Neural cell (in vitro differentiated cells): Measurements from ENCODE around the gene PROM2. TPM values are rescaled to one million over a fixed set of nuclear protein-coding genes. Genes with fewer than 3 reads are reported as not detected.

Experiments used
- H2AFZ ChIP-seq: fragments of 200-600, 300-800 bp; sonication (generic), shearing (Covaris generic); 2 replicates; pipeline ENCODE4 v1.6.0; 2014; ENCODE audit warnings: low read depth, mild to moderate bottlenecking, antibody characterized with exemption, low read length, moderate library complexity
- H3F3A ChIP-seq: fragments of 200-600 bp; shearing (Covaris generic); 2 replicates; pipeline ENCODE4 v1.6.1; 2016; ENCODE audit warnings: mild to moderate bottlenecking, moderate library complexity, mixed read lengths, antibody characterized with exemption, low read length; ENCODE audit not compliant: insufficient read depth, poor library complexity, severe bottlenecking
- H3K27ac ChIP-seq: fragments of 200-600, 300-800 bp; sonication (generic), shearing (Covaris generic); 2 replicates; pipeline ENCODE4 v1.5.1; 2014; ENCODE audit warnings: mild to moderate bottlenecking, low read length, moderate library complexity
- H3K27me3 ChIP-seq: fragments of 300-800, 200-600 bp; sonication (generic), shearing (Covaris generic); 2 replicates; pipeline ENCODE4 v1.6.0; 2014; ENCODE audit warnings: mild to moderate bottlenecking, low read depth, low read length, moderate library complexity; ENCODE audit not compliant: insufficient read depth
- H3K36me3 ChIP-seq: fragments of 300-800, 200-600 bp; sonication (generic), shearing (Covaris generic); 2 replicates; pipeline ENCODE4 v1.5.1; 2014; ENCODE audit warnings: mild to moderate bottlenecking, antibody characterized with exemption, low read length, moderate library complexity; ENCODE audit not compliant: insufficient read depth
- H3K4me2 ChIP-seq: fragments of 300-800, 200-600 bp; sonication (generic), shearing (Covaris generic); 2 replicates; pipeline ENCODE4 v1.6.0; 2014; ENCODE audit warnings: mild to moderate bottlenecking, low read length
- H3K4me3 ChIP-seq: fragments of 300-800, 200-600 bp; sonication (generic), shearing (Covaris generic); 2 replicates; pipeline ENCODE4 v1.5.1; 2014; ENCODE audit warnings: mild to moderate bottlenecking, low read length, moderate library complexity
- H3K79me2 ChIP-seq: fragments of 200-600 bp; shearing (Covaris generic); replicated peaks from 2 replicates; pipeline ENCODE4 v1.6.0; 2014; ENCODE audit warnings: mild to moderate bottlenecking, low read length, moderate library complexity; ENCODE audit not compliant: insufficient read depth
- H3K9ac ChIP-seq: fragments of 300-800, 200-600 bp; sonication (generic), shearing (Covaris generic); 2 replicates; pipeline ENCODE4 v1.6.1; 2016; ENCODE audit warnings: mild to moderate bottlenecking, low read length, mixed read lengths
- H3K9me2 ChIP-seq: fragments of 200-600 bp; shearing (Covaris generic); 2 replicates; pipeline ENCODE4 v1.6.1; 2016; ENCODE audit warnings: mild to moderate bottlenecking, low read length, mixed read lengths; ENCODE audit not compliant: insufficient read depth
- H3K9me3 ChIP-seq: fragments of 200-600, 300-800 bp; sonication (generic), shearing (Covaris generic); 2 replicates; pipeline ENCODE4 v1.6.1; 2016; ENCODE audit warnings: mild to moderate bottlenecking, mixed run types, low read length, moderate library complexity, mixed read lengths
- H4K20me1 ChIP-seq: fragments of 200-600 bp; shearing (Covaris generic); 2 replicates; pipeline ENCODE4 v1.6.1; 2016; ENCODE audit warnings: mild to moderate bottlenecking, mixed run types; ENCODE audit not compliant: insufficient read depth
- EP300 ChIP-seq: fragments of 450-650 bp; conservative IDR thresholded peaks from 2 replicates; pipeline ENCODE4 v1.6.1; 2014; ENCODE audit warnings: antibody characterized with exemption, mild to moderate bottlenecking, moderate library complexity; ENCODE audit not compliant: poor library complexity, severe bottlenecking
- EZH2 ChIP-seq: fragments of 200-600, 300-800 bp; shearing (Covaris generic), sonication (generic); IDR thresholded peaks from 2 replicates; pipeline ENCODE4 v1.6.1; 2014; ENCODE audit warnings: antibody characterized with exemption, low read length, borderline replicate concordance, mild to moderate bottlenecking; ENCODE audit not compliant: insufficient read depth, poor library complexity, severe bottlenecking
- MXI1 ChIP-seq: fragments of 450-650 bp; conservative IDR thresholded peaks from 2 replicates; pipeline ENCODE4 v1.6.1; 2014; ENCODE audit warnings: antibody characterized with exemption, mild to moderate bottlenecking; ENCODE audit not compliant: poor library complexity, severe bottlenecking
- POLR2AphosphoS5 ChIP-seq: IDR thresholded peaks from 2 replicates; pipeline ENCODE4 v1.6.1; 2012
- RAD21 ChIP-seq: fragments of 450-650 bp; conservative IDR thresholded peaks from 2 replicates; pipeline ENCODE4 v1.6.1; 2014; ENCODE audit warnings: antibody characterized with exemption, mild to moderate bottlenecking, moderate library complexity
- SMC3 ChIP-seq: fragments of 450-650 bp; conservative IDR thresholded peaks from 2 replicates; pipeline ENCODE4 v1.6.1; 2014; ENCODE audit warnings: antibody characterized with exemption, mild to moderate bottlenecking, moderate library complexity; ENCODE audit not compliant: poor library complexity
- TAF1 ChIP-seq: IDR thresholded peaks from 2 replicates; pipeline ENCODE4 v1.6.1; 2012; ENCODE audit warnings: low read depth
- polyA plus RNA-seq: library from polyadenylated mRNA; depleted of rRNA; stranded (reverse); fragments of >200 nt; gene quantifications from 2 replicates; pipeline ENCODE4 v1.2.3, GENCODE V29; 2014
- TF ChIP-seq, protein P1 (sequence below): fragments of 450-650 bp; IDR thresholded peaks from 2 replicates; pipeline ENCODE4 v1.5.1; 2014; ENCODE audit warnings: antibody characterized with exemption, mild to moderate bottlenecking, moderate library complexity; ENCODE audit not compliant: poor library complexity, severe bottlenecking
- TF ChIP-seq, protein P2 (sequence below): IDR thresholded peaks from 2 replicates; pipeline ENCODE4 v1.6.1; 2012; ENCODE audit warnings: borderline replicate concordance

Gene PROM2
- polyA plus RNA-seq, 1 donor from 2014 or later: 2.2 TPM

DNA sequence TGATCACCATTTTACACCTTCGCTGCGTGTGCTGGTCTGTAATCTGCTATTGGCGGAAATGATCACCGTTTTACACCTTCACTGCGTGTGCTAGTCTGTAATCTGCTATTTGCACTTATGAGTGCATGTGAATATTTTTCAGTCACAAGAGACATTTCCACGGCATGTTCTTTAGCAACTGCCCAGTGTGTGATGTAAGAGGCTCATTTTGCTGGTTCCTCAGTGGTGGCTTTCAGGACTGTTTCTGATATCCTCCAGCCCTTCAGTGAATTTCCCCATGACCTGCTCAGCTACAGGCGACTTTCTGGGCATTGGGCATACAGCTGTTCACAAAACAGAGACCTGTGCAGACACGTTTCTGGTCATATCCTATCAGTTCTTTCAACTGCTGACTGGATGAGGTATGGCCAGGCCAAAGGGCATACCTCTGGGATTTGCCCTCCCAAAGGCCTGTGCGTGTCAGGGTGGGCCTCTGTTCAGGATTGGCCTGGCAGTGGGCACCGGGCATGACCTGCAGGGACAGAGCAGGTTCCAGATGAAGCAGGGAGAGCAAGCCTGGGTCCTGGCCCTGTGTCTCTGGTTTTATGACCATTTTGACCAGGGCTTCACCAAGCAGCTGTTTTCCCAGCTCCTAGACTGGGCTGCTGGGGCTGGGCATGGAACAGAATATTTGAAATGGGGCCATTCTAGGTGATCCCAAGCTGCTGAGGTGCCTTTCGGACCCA, 521 bp upstream of the PROM2 start:
- H3K79me2 ChIP-seq: no peaks in the 10 kb centered on the region
- no peaks in the 10 kb centered on the region for H3K9me2 ChIP-seq
- H3K4me2 ChIP-seq: no peak overlapping the region
- H4K20me1 ChIP-seq: no peaks in the 10 kb centered on the region
- H3K27ac ChIP-seq: no peak overlapping the region
- H3K27me3 ChIP-seq: no peaks in the 10 kb centered on the region
- H3K36me3 ChIP-seq: no peaks in the 10 kb centered on the region
- H3K4me3 ChIP-seq: no peak overlapping the region
- no peaks in the 10 kb centered on the region for H3F3A ChIP-seq
- H3K9ac ChIP-seq: no peak overlapping the region
- H3K9me3 ChIP-seq: peaks cover 8% of the 10 kb centered on the region
- TF ChIP-seq, protein P1, sequence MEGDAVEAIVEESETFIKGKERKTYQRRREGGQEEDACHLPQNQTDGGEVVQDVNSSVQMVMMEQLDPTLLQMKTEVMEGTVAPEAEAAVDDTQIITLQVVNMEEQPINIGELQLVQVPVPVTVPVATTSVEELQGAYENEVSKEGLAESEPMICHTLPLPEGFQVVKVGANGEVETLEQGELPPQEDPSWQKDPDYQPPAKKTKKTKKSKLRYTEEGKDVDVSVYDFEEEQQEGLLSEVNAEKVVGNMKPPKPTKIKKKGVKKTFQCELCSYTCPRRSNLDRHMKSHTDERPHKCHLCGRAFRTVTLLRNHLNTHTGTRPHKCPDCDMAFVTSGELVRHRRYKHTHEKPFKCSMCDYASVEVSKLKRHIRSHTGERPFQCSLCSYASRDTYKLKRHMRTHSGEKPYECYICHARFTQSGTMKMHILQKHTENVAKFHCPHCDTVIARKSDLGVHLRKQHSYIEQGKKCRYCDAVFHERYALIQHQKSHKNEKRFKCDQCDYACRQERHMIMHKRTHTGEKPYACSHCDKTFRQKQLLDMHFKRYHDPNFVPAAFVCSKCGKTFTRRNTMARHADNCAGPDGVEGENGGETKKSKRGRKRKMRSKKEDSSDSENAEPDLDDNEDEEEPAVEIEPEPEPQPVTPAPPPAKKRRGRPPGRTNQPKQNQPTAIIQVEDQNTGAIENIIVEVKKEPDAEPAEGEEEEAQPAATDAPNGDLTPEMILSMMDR: no peak
- no peak for TF ChIP-seq SMC3
- TF ChIP-seq EZH2: no peak
- no peak for TF ChIP-seq POLR2AphosphoS5
- no peak for TF ChIP-seq EP300
- no peak overlapping the region for H2AFZ ChIP-seq

DNA sequence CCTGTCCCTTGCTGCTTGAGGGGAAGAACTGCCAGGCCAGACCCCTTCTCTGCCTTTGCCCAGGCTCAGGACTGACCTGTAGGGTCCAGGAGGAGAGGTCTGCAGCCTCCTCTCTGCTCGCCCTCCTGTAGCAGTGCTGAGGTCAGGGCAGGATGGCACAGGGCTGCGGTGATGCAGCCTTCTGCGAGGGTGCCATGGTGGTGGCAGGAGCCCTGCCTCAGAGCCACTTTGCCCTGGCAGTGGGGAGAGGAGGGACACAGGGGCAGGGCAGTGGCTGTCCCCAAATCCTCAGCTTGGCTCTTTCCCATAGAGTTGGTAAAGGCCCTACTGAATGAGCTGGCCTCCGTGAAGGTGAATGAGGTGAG, 884 bp downstream of the PROM2 start:
- H3K4me2 ChIP-seq: no peak overlapping the region
- H3K9me3 ChIP-seq: peaks cover 3% of the 10 kb centered on the region
- no peak overlapping the region for H2AFZ ChIP-seq

More for the DNA sequence above, 884 bp downstream of the PROM2 start:
- Histone ChIP-seq H3K9ac (no peak overlapping the region), H3K36me3 (no peaks in the 10 kb centered on the region), H3K4me3 (no peak overlapping the region), H3K27me3 (no peaks in the 10 kb centered on the region), H3K27ac (no peak overlapping the region), H3F3A (no peaks in the 10 kb centered on the region), H4K20me1 (no peaks in the 10 kb centered on the region), H3K9me2 (no peaks in the 10 kb centered on the region), H3K79me2 (no peaks in the 10 kb centered on the region)
- TF ChIP-seq SMC3: no peak
- no peak for TF ChIP-seq POLR2AphosphoS5
- TF ChIP-seq, protein P2, sequence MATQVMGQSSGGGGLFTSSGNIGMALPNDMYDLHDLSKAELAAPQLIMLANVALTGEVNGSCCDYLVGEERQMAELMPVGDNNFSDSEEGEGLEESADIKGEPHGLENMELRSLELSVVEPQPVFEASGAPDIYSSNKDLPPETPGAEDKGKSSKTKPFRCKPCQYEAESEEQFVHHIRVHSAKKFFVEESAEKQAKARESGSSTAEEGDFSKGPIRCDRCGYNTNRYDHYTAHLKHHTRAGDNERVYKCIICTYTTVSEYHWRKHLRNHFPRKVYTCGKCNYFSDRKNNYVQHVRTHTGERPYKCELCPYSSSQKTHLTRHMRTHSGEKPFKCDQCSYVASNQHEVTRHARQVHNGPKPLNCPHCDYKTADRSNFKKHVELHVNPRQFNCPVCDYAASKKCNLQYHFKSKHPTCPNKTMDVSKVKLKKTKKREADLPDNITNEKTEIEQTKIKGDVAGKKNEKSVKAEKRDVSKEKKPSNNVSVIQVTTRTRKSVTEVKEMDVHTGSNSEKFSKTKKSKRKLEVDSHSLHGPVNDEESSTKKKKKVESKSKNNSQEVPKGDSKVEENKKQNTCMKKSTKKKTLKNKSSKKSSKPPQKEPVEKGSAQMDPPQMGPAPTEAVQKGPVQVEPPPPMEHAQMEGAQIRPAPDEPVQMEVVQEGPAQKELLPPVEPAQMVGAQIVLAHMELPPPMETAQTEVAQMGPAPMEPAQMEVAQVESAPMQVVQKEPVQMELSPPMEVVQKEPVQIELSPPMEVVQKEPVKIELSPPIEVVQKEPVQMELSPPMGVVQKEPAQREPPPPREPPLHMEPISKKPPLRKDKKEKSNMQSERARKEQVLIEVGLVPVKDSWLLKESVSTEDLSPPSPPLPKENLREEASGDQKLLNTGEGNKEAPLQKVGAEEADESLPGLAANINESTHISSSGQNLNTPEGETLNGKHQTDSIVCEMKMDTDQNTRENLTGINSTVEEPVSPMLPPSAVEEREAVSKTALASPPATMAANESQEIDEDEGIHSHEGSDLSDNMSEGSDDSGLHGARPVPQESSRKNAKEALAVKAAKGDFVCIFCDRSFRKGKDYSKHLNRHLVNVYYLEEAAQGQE: no peak
- no peak for TF ChIP-seq RAD21
- TF ChIP-seq EP300: no peak
- no peak for TF ChIP-seq MXI1
- no peak for TF ChIP-seq EZH2
- TF ChIP-seq TAF1: no peak
- TF ChIP-seq, protein P1: no peak
